WTC11 (cell line): Measurements from ENCODE around the gene SLC7A8. TPM values are rescaled to one million over a fixed set of nuclear protein-coding genes. Genes with fewer than 3 reads are reported as not detected.

Experiments
- ATAC-seq: fragments of 200-7000 bp; cut with Tn5 transposase; 2 replicates; pipeline ENCODE4 v1.10.0; 2021; ENCODE audit warnings: mild to moderate bottlenecking, moderate library complexity
- CTCF ChIA-PET: fragments of 300-600 bp; sonication (Branson Sonifier 250); formaldehyde crosslinking; loops from one replicate; lab custom pipeline; 2021; ENCODE audit warnings: antibody characterized with exemption; lab: Charles Lee
- POLR2A ChIA-PET: fragments of 350-600 bp; sonication (Branson Sonifier 250); formaldehyde crosslinking; loops from one replicate; lab custom pipeline; 2021; ENCODE audit warnings: antibody characterized with exemption; lab: Charles Lee
- DNase-seq: peaks from one replicate; pipeline ENCODE4 v3.0.0; 2021; ENCODE audit warnings: low spot score
- H3K27ac Mint-ChIP-seq: 2 replicates; pipeline ENCODE4 v1.8.0; 2021; ENCODE audit warnings: mixed read lengths
- H3K27me3 Mint-ChIP-seq: 2 replicates; pipeline ENCODE4 v1.8.0; 2021; ENCODE audit warnings: low read depth, mild to moderate bottlenecking, moderate library complexity, mixed read lengths
- H3K36me3 Mint-ChIP-seq: 2 replicates; pipeline ENCODE4 v1.8.0; 2021; ENCODE audit warnings: mixed read lengths
- H3K4me1 Mint-ChIP-seq: 2 replicates; pipeline ENCODE4 v1.8.0; 2022; ENCODE audit warnings: mixed read lengths
- H3K4me3 Mint-ChIP-seq: 2 replicates; pipeline ENCODE4 v1.8.0; 2021; ENCODE audit warnings: mild to moderate bottlenecking, moderate library complexity, mixed read lengths
- H3K9me3 Mint-ChIP-seq: 2 replicates; pipeline ENCODE4 v1.8.0; 2021; ENCODE audit warnings: mixed read lengths
- ATF6 ChIP-seq: sonication (generic); formaldehyde crosslinking; IDR thresholded peaks from 2 replicates; pipeline ENCODE4 v1.8.1; 2023; ENCODE audit warnings: mild to moderate bottlenecking, missing genetic modification reagents
- CBFB ChIP-seq: sonication (generic); formaldehyde crosslinking; IDR thresholded peaks from 2 replicates; pipeline ENCODE4 v1.8.1; 2022; ENCODE audit warnings: mild to moderate bottlenecking, low read depth, missing genetic modification reagents
- CDX4 ChIP-seq: fragments of 250-450 bp; sonication (Bioruptor Pico); IDR thresholded peaks from 2 replicates; pipeline ENCODE4 v1.9.0; 2021; ENCODE audit warnings: moderate library complexity, mild to moderate bottlenecking, inconsistent platforms, borderline replicate concordance
- CREB1 ChIP-seq: sonication (generic); formaldehyde crosslinking; IDR thresholded peaks from 2 replicates; pipeline ENCODE4 v1.8.0; 2023; ENCODE audit warnings: mild to moderate bottlenecking, missing genetic modification reagents
- ELF4 ChIP-seq: sonication (generic); formaldehyde crosslinking; IDR thresholded peaks from 2 replicates; pipeline ENCODE4 v1.8.1; 2022; ENCODE audit warnings: low read depth, mild to moderate bottlenecking, moderate library complexity, missing genetic modification reagents
- EMX1 ChIP-seq: fragments of 250-450 bp; sonication (Bioruptor Pico); IDR thresholded peaks from 2 replicates; pipeline ENCODE4 v1.8.0; 2021; ENCODE audit warnings: mild to moderate bottlenecking
- ESRRA ChIP-seq: sonication (generic); formaldehyde crosslinking; IDR thresholded peaks from 2 replicates; pipeline ENCODE4 v1.8.1; 2022; ENCODE audit warnings: mild to moderate bottlenecking, missing genetic modification reagents, borderline replicate concordance
- FOXJ3 ChIP-seq: sonication (generic); formaldehyde crosslinking; IDR thresholded peaks from 2 replicates; pipeline ENCODE4 v1.9.0; 2021; ENCODE audit warnings: missing genetic modification reagents, mild to moderate bottlenecking, borderline replicate concordance
- FOXK1 ChIP-seq: sonication (generic); formaldehyde crosslinking; IDR thresholded peaks from 2 replicates; pipeline ENCODE4 v1.8.0; 2022; ENCODE audit warnings: mild to moderate bottlenecking, moderate library complexity, missing genetic modification reagents
- GTF2I ChIP-seq: fragments of 250-450 bp; sonication (Bioruptor Pico); conservative IDR thresholded peaks from 2 replicates; pipeline ENCODE4 v1.4.0; 2021; ENCODE audit warnings: mild to moderate bottlenecking
- JUN ChIP-seq: sonication (generic); formaldehyde crosslinking; IDR thresholded peaks from 2 replicates; pipeline ENCODE4 v1.8.0; 2023; ENCODE audit warnings: mild to moderate bottlenecking, missing genetic modification reagents
- MAX ChIP-seq: sonication (generic); formaldehyde crosslinking; IDR thresholded peaks from 2 replicates; pipeline ENCODE4 v1.8.0; 2022; ENCODE audit warnings: mild to moderate bottlenecking, missing genetic modification reagents
- MLX ChIP-seq: sonication (generic); formaldehyde crosslinking; IDR thresholded peaks from 2 replicates; pipeline ENCODE4 v1.8.1; 2023; ENCODE audit warnings: mild to moderate bottlenecking, missing genetic modification reagents, moderate library complexity
- NFYB ChIP-seq: sonication (generic); formaldehyde crosslinking; conservative IDR thresholded peaks from 2 replicates; pipeline ENCODE4 v1.8.0; 2022; ENCODE audit warnings: low read depth, missing genetic modification reagents
- RORB ChIP-seq: fragments of 250-450 bp; sonication (Bioruptor Pico); IDR thresholded peaks from 2 replicates; pipeline ENCODE4 v1.9.0; 2021; ENCODE audit warnings: mild to moderate bottlenecking
- STAT6 ChIP-seq: sonication (generic); formaldehyde crosslinking; conservative IDR thresholded peaks from 2 replicates; pipeline ENCODE4 v1.8.1; 2023; ENCODE audit warnings: mild to moderate bottlenecking, low read depth, missing genetic modification reagents, moderate library complexity
- USF1 ChIP-seq: sonication (generic); formaldehyde crosslinking; IDR thresholded peaks from 2 replicates; pipeline ENCODE4 v1.8.0; 2022; ENCODE audit warnings: mild to moderate bottlenecking, missing genetic modification reagents
- ZNF263 ChIP-seq: sonication (generic); formaldehyde crosslinking; IDR thresholded peaks from 2 replicates; pipeline ENCODE4 v1.8.1; 2022; ENCODE audit warnings: low read depth, mild to moderate bottlenecking, moderate library complexity, missing genetic modification reagents
- ZNF281 ChIP-seq: sonication (generic); formaldehyde crosslinking; IDR thresholded peaks from 2 replicates; pipeline ENCODE4 v1.8.0; 2023; ENCODE audit warnings: mild to moderate bottlenecking, missing genetic modification reagents
- ZNF416 ChIP-seq: fragments of 250-450 bp; sonication (Bioruptor Pico); IDR thresholded peaks from 2 replicates; pipeline ENCODE4 v1.9.0; 2021; ENCODE audit warnings: mild to moderate bottlenecking, inconsistent platforms
- ZNF423 ChIP-seq: fragments of 250-450 bp; sonication (Bioruptor Pico); IDR thresholded peaks from 2 replicates; pipeline ENCODE4 v2.1.2; 2022; ENCODE audit warnings: mild to moderate bottlenecking, moderate library complexity
- ZNF532 ChIP-seq: fragments of 250-450 bp; sonication (Bioruptor Pico); IDR thresholded peaks from 2 replicates; pipeline ENCODE4 v1.9.0; 2021; ENCODE audit warnings: mild to moderate bottlenecking, borderline replicate concordance
- total RNA-seq: library from RNA; stranded (reverse); gene quantifications from 3 replicates; pipeline ENCODE4 v1.2.3, GENCODE V29; 2021

The SLC7A8 gene
- total RNA-seq, 1 experiment from 2014 or later = 207 TPM

- no peak for ATAC-seq
- Mint-ChIP-seq H3K4me1 (peaks cover 10% of the 10 kb centered on the region), H3K36me3 (peaks cover 67% of the 10 kb centered on the region), H3K27me3 (no peaks in the 10 kb centered on the region), H3K9me3 (peaks cover 11% of the 10 kb centered on the region), H3K4me3 (no peak overlapping the region), H3K27ac (no peak overlapping the region)
- ChIA-PET POLR2A (no interaction called here), CTCF (no interaction called here)
- DNase-seq = no peak
- no peak for TF ChIP-seq NFYB (CRISPR knock-in tag)
- no peak for TF ChIP-seq MLX (CRISPR knock-in tag)
- no peak for TF ChIP-seq ELF4 (CRISPR knock-in tag)
- TF ChIP-seq ZNF281 (CRISPR knock-in tag) = no peak
- no peak for TF ChIP-seq USF1
- TF ChIP-seq GTF2I (CRISPR knock-in tag) = no peak
- TF ChIP-seq JUN (CRISPR knock-in tag) = no peak
- TF ChIP-seq ZNF532 (CRISPR knock-in tag) = no peak
- TF ChIP-seq ATF6 (CRISPR knock-in tag) = no peak
- no peak for TF ChIP-seq CDX4 (CRISPR knock-in tag)
- no peak for TF ChIP-seq RORB (CRISPR knock-in tag)
Observed at GRCh38 chr14:23147676-23148075, 35.8 kb downstream of the SLC7A8 start.

- Mint-ChIP-seq H3K27me3 (no peaks in the 10 kb centered on the region), H3K9me3 (peaks cover 11% of the 10 kb centered on the region), H3K4me3 (no peak overlapping the region), H3K36me3 (peaks cover 73% of the 10 kb centered on the region), H3K4me1 (peaks cover 10% of the 10 kb centered on the region), H3K27ac (no peak overlapping the region)
- DNase-seq = no peak
- ChIA-PET CTCF (interaction anchor here (2.5 kb wide), 1 partner anchor 26 kb away, joined by 11 read pairs; no protein-coding TSS in a partner anchor), POLR2A (no interaction called here)
- ATAC-seq = no peak
- TF ChIP-seq FOXK1 (CRISPR knock-in tag) (no peak), MAX (CRISPR knock-in tag) (no peak), ZNF263 (CRISPR knock-in tag) (no peak), ESRRA (CRISPR knock-in tag) (no peak), STAT6 (CRISPR knock-in tag) (no peak), FOXJ3 (no peak), ZNF416 (CRISPR knock-in tag) (no peak), EMX1 (no peak), CREB1 (no peak), JUN (CRISPR knock-in tag) (no peak), CBFB (CRISPR knock-in tag) (no peak), ZNF423 (no peak)
Observed at GRCh38 chr14:23146980-23147379, 36.5 kb downstream of the SLC7A8 start.
